ENCODE measurements around the gene POU5F1. TPM values are rescaled to one million over a fixed set of nuclear protein-coding genes. Genes with fewer than 3 reads are reported as not detected.
"Not testable (repeated sequence)": the region's sequence is repeated elsewhere in the genome, so short reads cannot be mapped to it uniquely, and the experiment has no call there.

Gene POU5F1
- total RNA-seq = under 1 TPM; 0.22 to 0.59 TPM
- polyA plus RNA-seq (ENCODE audit: insufficient read length in 2 of 2) = 1 to 10 TPM; 1.1 to 1.2 TPM
- long read RNA-seq, donor 1 = 0 reads
- long read RNA-seq, donor 2 = 0 reads
- long read RNA-seq, donor 3 = 0 reads
- long read RNA-seq, donor 4 = 0 reads

DNA sequence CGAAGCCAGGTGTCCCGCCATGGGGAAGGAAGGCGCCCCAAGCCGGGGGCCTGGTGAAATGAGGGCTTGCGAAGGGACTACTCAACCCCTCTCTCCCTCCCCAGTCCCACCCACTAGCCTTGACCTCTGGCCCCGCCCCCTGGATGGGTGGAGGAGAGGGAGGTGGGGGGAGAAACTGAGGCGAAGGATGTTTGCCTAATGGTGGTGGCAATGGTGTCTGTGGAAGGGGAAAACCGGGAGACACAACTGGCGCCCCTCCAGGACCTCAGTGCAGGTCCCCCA is at the start of gene POU5F1:
Gene POU5F1, minus strand, starts transcription at position 83 of the 282 bp plus-strand sequence. Its CDS starts 62 bp downstream, at position 21.
- H3K27me3 ChIP-seq (ENCODE audit: control insufficient read depth, insufficient read depth, low read length) = peaks cover 14% of the 10 kb centered on the region
- DNase-seq (ENCODE audit: low read depth in 4 of 6, low spot score in 6 of 6) = no peak
- no peaks in the 10 kb centered on the region for H3K36me3 ChIP-seq (ENCODE audit: control insufficient read depth, insufficient read depth, low read length)
- H3K27ac ChIP-seq (ENCODE audit: low read depth, low read length) = no peak within 1 kb of the TSS
- WGBS (ENCODE audit: insufficient coverage) = 46% methylated on average over 3 of the region's 9 CpGs
- H3K4me3 ChIP-seq (ENCODE audit: low read depth, low read length) = no peak within 1 kb of the TSS
- no peaks in the 10 kb centered on the region for H3K9me3 ChIP-seq (ENCODE audit: control insufficient read depth, insufficient read depth, low read length)
- H3K4me1 ChIP-seq (ENCODE audit: control insufficient read depth, insufficient read depth, low read length) = no peaks in the 10 kb centered on the region

DNA sequence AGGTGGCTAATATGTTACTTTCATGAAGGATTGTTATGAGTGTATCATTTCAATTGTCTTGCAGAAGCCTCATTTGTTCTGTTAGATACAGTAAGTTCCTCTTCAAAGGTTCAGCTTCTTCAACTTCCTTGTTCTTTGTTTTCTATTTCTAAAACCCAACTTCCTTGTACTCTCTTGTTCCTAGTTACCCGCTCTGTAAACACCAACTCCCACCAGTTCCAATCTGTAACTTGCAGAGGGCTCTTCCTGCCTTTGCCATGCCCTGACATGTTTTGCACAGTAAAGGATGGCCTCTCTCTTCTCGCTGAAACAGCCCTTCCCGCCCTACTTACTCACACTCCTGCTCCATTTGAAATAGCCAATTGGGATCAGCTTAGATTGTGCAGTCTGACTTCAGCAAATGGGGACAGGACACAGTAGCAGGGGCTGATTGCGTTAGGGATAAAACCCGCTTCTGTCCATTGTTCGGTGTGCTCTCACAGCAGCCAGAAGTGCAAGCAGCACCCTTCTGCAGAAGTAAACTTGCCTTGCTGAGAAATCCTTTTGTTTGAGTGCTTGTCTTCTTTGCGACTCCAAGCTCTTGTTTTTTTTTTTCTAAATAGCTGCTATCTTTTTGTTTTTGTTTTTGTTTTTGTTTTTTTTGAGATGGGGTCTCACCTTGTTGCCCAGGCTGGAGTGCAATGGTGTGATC is 45.9 kb upstream of the POU5F1 start:
- WGBS (ENCODE audit: insufficient coverage) = 82% methylated on average over 7 of the region's 7 CpGs
- H3K4me1 ChIP-seq (ENCODE audit: control insufficient read depth, insufficient read depth, low read length) = no peaks in the 10 kb centered on the region

DNA sequence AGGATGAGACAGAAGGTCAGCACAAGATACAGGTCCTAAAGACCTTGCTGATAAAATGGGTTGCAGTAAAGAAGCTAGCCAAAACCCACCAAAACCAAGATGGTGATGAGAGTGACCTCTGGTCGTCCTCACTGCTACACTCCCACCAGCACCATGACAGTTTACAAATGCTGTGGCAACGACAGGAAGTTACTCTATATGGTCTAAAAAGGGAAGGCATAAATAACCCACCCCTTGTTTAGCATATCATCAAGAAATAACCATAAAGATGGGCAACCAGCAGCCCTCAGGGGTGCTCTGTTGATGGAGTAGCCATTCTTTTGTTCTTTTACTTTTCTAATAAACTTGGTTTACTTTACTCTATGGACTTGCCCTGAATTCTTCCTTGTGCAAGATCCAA is 44.7 kb upstream of the POU5F1 start:
- DNase-seq (ENCODE audit: low read depth in 4 of 6, low spot score in 6 of 6); H3K27ac ChIP-seq (ENCODE audit: low read depth, low read length); H3K4me3 ChIP-seq (ENCODE audit: low read depth, low read length); H3K36me3 ChIP-seq (ENCODE audit: control insufficient read depth, insufficient read depth, low read length); H3K4me1 ChIP-seq (ENCODE audit: control insufficient read depth, insufficient read depth, low read length); H3K27me3 ChIP-seq (ENCODE audit: control insufficient read depth, insufficient read depth, low read length); H3K9me3 ChIP-seq (ENCODE audit: control insufficient read depth, insufficient read depth, low read length): not testable (repeated sequence)
- WGBS (ENCODE audit: insufficient coverage) = 80% methylated on average over 1 of the region's 2 CpGs

More for the DNA sequence above, 45.9 kb upstream of the POU5F1 start:
- H3K27ac ChIP-seq (ENCODE audit: low read depth, low read length) = no peak overlapping the region
- H3K9me3 ChIP-seq (ENCODE audit: control insufficient read depth, insufficient read depth, low read length) = no peaks in the 10 kb centered on the region
- no peak overlapping the region for H3K4me3 ChIP-seq (ENCODE audit: low read depth, low read length)
- H3K27me3 ChIP-seq (ENCODE audit: control insufficient read depth, insufficient read depth, low read length) = no peaks in the 10 kb centered on the region
- H3K36me3 ChIP-seq (ENCODE audit: control insufficient read depth, insufficient read depth, low read length) = no peaks in the 10 kb centered on the region
- no peak for DNase-seq (ENCODE audit: low read depth in 4 of 6, low spot score in 6 of 6)

DNA sequence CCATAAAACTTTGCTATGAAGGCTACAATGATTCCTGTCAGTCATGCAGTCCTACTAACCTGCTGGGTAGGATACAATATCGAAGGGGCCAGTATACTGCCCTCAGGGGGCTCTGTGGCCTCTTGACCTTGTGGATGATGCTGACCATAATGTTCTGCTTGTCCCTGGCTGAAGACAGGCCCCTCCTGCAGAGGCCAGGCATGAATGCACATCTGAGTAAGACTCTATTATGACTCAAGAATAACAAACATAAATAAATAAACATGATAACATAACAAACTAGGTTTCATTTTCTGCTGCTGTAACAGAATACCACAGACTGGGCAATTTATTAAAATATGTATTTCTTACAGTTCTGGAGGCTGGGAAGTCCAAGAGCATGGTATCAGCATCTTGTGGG is 44.0 kb upstream of the POU5F1 start:
- Histone ChIP-seq H3K4me3 (ENCODE audit: low read depth, low read length) (no peak overlapping the region), H3K36me3 (ENCODE audit: control insufficient read depth, insufficient read depth, low read length) (no peaks in the 10 kb centered on the region), H3K27ac (ENCODE audit: low read depth, low read length) (no peak overlapping the region), H3K9me3 (ENCODE audit: control insufficient read depth, insufficient read depth, low read length) (no peaks in the 10 kb centered on the region), H3K4me1 (ENCODE audit: control insufficient read depth, insufficient read depth, low read length) (no peaks in the 10 kb centered on the region), H3K27me3 (ENCODE audit: control insufficient read depth, insufficient read depth, low read length) (no peaks in the 10 kb centered on the region)
- DNase-seq (ENCODE audit: low read depth in 4 of 6, low spot score in 6 of 6) = no peak
- WGBS (ENCODE audit: insufficient coverage) = 31% methylated on average over 1 of the region's 1 CpG

DNA sequence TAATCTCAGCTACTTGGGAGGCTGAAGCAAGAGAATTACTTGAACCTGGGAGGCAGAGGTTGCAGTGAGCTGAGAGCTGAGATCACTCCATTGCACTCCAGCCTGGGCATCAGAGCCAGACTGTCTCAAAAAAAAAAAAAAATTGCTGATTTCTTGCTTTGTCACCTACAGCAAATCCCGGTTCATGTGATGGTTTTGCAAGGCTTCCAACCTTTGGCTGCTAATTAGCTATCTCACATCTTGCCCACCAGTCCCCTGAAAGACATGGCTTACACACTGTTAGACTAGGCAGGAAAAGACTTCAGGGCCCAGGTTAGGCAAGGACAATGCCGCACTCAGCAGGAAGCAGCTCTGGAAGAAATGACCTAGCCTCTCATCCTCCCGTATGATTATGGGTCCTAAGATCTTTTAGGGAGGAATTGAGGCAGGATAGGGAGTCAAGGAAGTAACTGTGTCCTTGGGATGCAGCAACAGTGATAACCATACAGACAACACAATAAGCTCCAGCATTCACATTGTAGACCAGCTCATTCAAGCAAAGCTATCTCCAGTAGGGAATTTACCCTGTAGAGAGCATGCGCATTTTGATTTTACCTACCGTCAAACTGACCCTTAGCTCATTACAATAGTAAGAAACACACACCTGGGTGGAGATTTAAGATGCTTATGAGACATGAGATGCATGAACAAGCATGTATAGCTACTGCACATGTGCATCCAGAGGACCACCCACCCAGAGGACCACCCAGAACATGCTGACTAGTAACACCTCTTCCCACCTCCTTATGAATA is 40.5 kb upstream of the POU5F1 start:
- H3K36me3 ChIP-seq (ENCODE audit: control insufficient read depth, insufficient read depth, low read length) = no peaks in the 10 kb centered on the region
- no peaks in the 10 kb centered on the region for H3K27me3 ChIP-seq (ENCODE audit: control insufficient read depth, insufficient read depth, low read length)
- H3K4me3 ChIP-seq (ENCODE audit: low read depth, low read length) = no peak overlapping the region
- WGBS (ENCODE audit: insufficient coverage) = 64% methylated on average over 1 of the region's 5 CpGs
- no peak for DNase-seq (ENCODE audit: low read depth in 4 of 6, low spot score in 6 of 6)
- no peaks in the 10 kb centered on the region for H3K4me1 ChIP-seq (ENCODE audit: control insufficient read depth, insufficient read depth, low read length)
- H3K9me3 ChIP-seq (ENCODE audit: control insufficient read depth, insufficient read depth, low read length) = no peaks in the 10 kb centered on the region
- H3K27ac ChIP-seq (ENCODE audit: low read depth, low read length) = no peak overlapping the region

DNA sequence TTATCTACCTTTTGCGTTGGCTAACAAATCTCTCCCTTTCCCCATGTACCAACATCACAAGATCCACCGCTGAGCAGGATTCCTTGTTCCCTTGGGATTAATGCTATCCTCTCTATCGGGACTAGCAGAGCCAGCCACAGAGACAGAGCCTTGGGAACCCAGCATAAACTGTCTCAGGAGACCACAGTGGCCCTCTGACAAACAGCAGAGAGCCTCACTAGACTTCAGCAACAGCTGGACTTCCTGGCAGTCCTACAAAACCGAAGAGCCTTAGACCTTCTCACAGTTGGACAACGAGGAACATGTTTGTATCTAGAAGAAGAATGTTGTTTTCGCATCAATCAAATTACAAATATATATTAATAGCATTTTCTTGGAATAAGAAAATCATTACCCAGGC is 39.6 kb upstream of the POU5F1 start:
- no peaks in the 10 kb centered on the region for H3K9me3 ChIP-seq (ENCODE audit: control insufficient read depth, insufficient read depth, low read length)
- H3K27ac ChIP-seq (ENCODE audit: low read depth, low read length) = no peak overlapping the region
- no peak for DNase-seq (ENCODE audit: low read depth in 4 of 6, low spot score in 6 of 6)
- no peaks in the 10 kb centered on the region for H3K27me3 ChIP-seq (ENCODE audit: control insufficient read depth, insufficient read depth, low read length)
- H3K4me3 ChIP-seq (ENCODE audit: low read depth, low read length) = no peak overlapping the region
- H3K4me1 ChIP-seq (ENCODE audit: control insufficient read depth, insufficient read depth, low read length) = no peaks in the 10 kb centered on the region
- no peaks in the 10 kb centered on the region for H3K36me3 ChIP-seq (ENCODE audit: control insufficient read depth, insufficient read depth, low read length)
- WGBS (ENCODE audit: insufficient coverage) = 72% methylated on average over 3 of the region's 6 CpGs

DNA sequence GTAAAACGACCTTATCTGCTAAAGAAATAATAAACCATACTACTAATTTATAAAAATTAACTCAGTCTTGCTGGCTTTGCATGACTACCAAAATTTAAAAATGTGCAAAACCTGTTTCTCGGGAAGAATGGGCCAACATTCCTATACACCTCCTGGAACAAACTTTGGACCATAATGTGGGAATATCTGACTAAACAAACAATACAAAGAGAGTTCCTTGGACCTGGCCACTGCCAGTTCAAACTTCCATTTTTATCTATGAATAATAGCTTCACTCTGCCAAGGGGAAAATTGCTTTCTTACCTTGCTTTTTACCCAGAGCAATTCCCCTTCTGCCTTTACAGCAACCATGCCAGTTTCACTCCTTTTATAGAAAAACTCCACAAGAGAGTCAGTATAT is 38.7 kb upstream of the POU5F1 start:
- Histone ChIP-seq H3K9me3 (ENCODE audit: control insufficient read depth, insufficient read depth, low read length) (no peaks in the 10 kb centered on the region), H3K4me3 (ENCODE audit: low read depth, low read length) (no peak overlapping the region), H3K27me3 (ENCODE audit: control insufficient read depth, insufficient read depth, low read length) (no peaks in the 10 kb centered on the region), H3K27ac (ENCODE audit: low read depth, low read length) (no peak overlapping the region), H3K36me3 (ENCODE audit: control insufficient read depth, insufficient read depth, low read length) (no peaks in the 10 kb centered on the region), H3K4me1 (ENCODE audit: control insufficient read depth, insufficient read depth, low read length) (no peaks in the 10 kb centered on the region)
- no peak for DNase-seq (ENCODE audit: low read depth in 4 of 6, low spot score in 6 of 6)
- no CpG with 5 or more reads among the region's 2 CpGs for WGBS (ENCODE audit: insufficient coverage)

DNA sequence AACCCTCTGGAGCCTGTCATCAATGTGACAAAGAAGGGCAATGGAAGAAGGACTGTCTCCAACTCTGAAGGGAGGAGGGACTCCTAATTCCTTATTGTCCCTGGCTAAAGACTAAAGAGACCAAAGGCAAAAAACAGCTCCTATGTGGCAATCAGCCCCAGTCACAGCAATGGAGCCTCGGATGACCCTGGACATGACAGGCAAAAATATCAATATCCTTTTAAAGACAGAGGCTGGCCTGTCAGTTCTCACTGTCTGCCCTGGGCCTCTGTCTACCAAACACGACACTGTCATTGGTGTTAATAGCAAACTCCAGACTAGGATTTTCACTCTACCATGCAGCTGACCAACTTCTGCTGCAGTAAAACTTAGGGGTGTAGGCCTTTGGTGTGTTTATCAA is 38.0 kb upstream of the POU5F1 start:
- Histone ChIP-seq H3K27me3 (ENCODE audit: control insufficient read depth, insufficient read depth, low read length) (no peaks in the 10 kb centered on the region), H3K4me3 (ENCODE audit: low read depth, low read length) (no peak overlapping the region), H3K4me1 (ENCODE audit: control insufficient read depth, insufficient read depth, low read length) (no peaks in the 10 kb centered on the region), H3K36me3 (ENCODE audit: control insufficient read depth, insufficient read depth, low read length) (no peaks in the 10 kb centered on the region), H3K27ac (ENCODE audit: low read depth, low read length) (no peak overlapping the region), H3K9me3 (ENCODE audit: control insufficient read depth, insufficient read depth, low read length) (no peaks in the 10 kb centered on the region)
- DNase-seq (ENCODE audit: low read depth in 4 of 6, low spot score in 6 of 6) = no peak
- 73% methylated on average over 2 of the region's 2 CpGs for WGBS (ENCODE audit: insufficient coverage)

DNA sequence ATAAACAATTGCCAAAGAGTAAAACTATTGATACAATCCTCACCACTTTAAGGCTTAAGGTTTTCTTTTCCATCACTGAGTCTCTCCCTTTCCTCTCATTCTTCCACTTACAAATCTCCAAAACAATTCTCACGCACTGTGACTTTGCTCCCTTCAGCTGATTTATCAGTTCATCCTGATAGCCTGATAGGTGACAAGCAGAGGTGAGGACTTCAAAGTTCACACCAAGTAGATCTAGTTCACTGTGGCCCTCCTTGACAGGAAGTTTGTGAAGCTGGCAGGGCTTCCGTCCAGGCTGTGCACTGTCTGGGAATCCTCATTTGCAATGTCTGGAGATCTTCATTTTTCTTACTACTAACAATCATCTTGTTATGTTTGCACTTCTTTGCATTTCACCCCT is 35.2 kb upstream of the POU5F1 start:
- H3K27me3 ChIP-seq (ENCODE audit: control insufficient read depth, insufficient read depth, low read length) = no peaks in the 10 kb centered on the region
- H3K36me3 ChIP-seq (ENCODE audit: control insufficient read depth, insufficient read depth, low read length) = no peaks in the 10 kb centered on the region
- 50% methylated on average over 1 of the region's 2 CpGs for WGBS (ENCODE audit: insufficient coverage)
- no peak overlapping the region for H3K4me3 ChIP-seq (ENCODE audit: low read depth, low read length)
- no peaks in the 10 kb centered on the region for H3K4me1 ChIP-seq (ENCODE audit: control insufficient read depth, insufficient read depth, low read length)
- no peaks in the 10 kb centered on the region for H3K9me3 ChIP-seq (ENCODE audit: control insufficient read depth, insufficient read depth, low read length)
- no peak for DNase-seq (ENCODE audit: low read depth in 4 of 6, low spot score in 6 of 6)
- H3K27ac ChIP-seq (ENCODE audit: low read depth, low read length) = no peak overlapping the region

DNA sequence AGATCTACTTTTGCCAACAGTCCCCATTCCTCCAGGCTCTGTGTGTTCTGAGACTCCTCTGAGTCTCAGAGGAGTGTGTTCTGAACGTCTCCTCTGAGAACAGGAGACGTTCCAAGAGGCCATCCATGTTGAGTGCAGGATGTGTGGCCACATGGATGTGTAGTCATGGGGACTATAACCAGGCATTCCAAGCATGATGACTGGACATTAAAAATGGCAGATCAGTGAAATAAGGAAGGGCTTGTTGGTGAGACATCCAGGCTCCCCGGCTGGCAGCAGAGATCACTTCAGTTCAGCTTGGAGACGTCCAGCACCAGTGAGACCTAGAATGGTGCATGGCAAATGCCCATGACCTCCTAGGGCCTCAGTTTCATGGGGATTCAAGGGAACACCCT is 34.3 kb upstream of the POU5F1 start:
- Histone ChIP-seq H3K4me3 (ENCODE audit: low read depth, low read length) (no peak overlapping the region), H3K4me1 (ENCODE audit: control insufficient read depth, insufficient read depth, low read length) (no peaks in the 10 kb centered on the region), H3K9me3 (ENCODE audit: control insufficient read depth, insufficient read depth, low read length) (no peaks in the 10 kb centered on the region), H3K27me3 (ENCODE audit: control insufficient read depth, insufficient read depth, low read length) (no peaks in the 10 kb centered on the region), H3K36me3 (ENCODE audit: control insufficient read depth, insufficient read depth, low read length) (no peaks in the 10 kb centered on the region), H3K27ac (ENCODE audit: low read depth, low read length) (no peak overlapping the region)
- WGBS (ENCODE audit: insufficient coverage) = 89% methylated on average over 4 of the region's 4 CpGs
- DNase-seq (ENCODE audit: low read depth in 4 of 6, low spot score in 6 of 6) = no peak
